Fibroblast of mammary gland (primary cell): ENCODE results near the gene ENTPD6.

Source experiments
- DNase-seq: peaks from one replicate; pipeline ENCODE4 v3.0.0-alpha.2; 2010; ENCODE audit warnings: low read depth
- H3K4me3 ChIP-seq: 2 replicates; pipeline ENCODE4 v1.5.1; 2011; ENCODE audit warnings: low read depth, mild to moderate bottlenecking, low read length, moderate library complexity; ENCODE audit not compliant: control insufficient read depth
- CTCF ChIP-seq: conservative IDR thresholded peaks from 2 replicates; pipeline ENCODE4 v1.5.1; 2011; ENCODE audit warnings: low read depth, low read length, inconsistent platforms; ENCODE audit not compliant: control insufficient read depth, insufficient read depth

Gene ENTPD6

GRCh38 chr20:25270829-25271251 is 75.3 kb downstream of the ENTPD6 start:
- TF ChIP-seq CTCF = no peak
- no peak for DNase-seq
- no peak overlapping the region for H3K4me3 ChIP-seq

DNA sequence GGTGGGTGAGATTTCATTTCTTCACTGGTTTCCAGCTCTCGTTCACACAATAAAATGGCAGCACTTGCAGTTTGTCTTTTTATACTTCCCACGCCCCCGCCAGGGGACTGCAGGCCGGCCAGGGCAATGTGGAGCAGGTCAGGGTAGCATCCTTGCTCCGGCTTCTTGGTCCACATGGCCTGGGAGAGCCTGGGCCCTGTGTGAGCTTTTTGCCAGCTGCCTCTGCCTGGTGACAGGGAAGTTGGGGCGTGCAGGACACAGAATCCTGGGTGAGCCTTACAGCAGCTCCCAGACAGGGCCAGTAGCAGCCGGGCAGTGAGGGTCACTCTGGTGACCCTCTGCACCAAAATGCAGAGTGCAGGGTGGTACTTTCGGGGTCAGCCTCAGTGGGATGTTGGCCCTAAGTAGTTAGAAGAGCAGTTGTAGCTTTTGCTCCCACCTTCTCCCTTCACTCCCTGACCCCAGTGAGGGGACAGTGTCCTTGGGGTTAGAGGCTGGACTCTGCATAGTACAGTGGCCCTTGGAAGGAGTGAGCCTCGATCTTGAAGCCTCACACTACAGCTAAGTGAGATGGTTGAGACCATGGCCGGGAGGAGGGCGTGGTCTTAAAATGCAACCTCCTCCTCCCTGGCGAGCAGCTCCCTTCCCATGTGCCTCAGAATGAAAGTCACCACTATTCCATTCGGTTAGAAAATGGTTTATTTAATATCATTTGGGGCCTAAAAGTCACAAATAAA is 76.1 kb downstream of the ENTPD6 start:
- no peak overlapping the region for H3K4me3 ChIP-seq
- no peak for TF ChIP-seq CTCF
- no peak for DNase-seq

GRCh38 chr20:25272223-25273000 is 76.9 kb downstream of the ENTPD6 start:
- no peak overlapping the region for H3K4me3 ChIP-seq
- TF ChIP-seq CTCF = no peak
- peak; percentile 29 for DNase-seq

DNA sequence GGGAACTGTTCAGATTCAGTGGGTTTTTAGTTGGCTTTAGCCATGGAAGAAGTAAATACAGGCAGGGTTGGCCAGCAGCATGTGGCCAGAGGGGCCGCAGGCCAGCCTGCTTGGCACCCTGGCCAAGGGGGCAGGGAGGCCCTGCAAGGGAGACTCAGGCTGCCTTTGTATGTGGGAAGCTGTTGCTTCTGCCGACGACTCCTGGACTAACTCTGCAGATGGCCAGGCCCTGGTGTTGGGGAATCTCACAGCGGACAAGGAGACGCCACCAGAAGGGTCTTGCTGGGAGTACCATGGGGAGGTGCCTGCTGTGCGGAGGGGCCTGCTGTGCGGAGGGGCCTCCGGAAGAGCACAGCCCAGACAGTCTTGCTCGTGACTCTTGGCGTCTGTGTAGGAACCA is 77.5 kb downstream of the ENTPD6 start:
- DNase-seq = no peak
- TF ChIP-seq CTCF = no peak
- no peak overlapping the region for H3K4me3 ChIP-seq

GRCh38 chr20:25273541-25274358 is 78.2 kb downstream of the ENTPD6 start:
- TF ChIP-seq CTCF = no peak
- no peak for DNase-seq
- no peak overlapping the region for H3K4me3 ChIP-seq

- no peak for TF ChIP-seq CTCF
- no peak overlapping the region for H3K4me3 ChIP-seq
- no peak for DNase-seq
Observed at GRCh38 chr20:25274481-25274880, 79.0 kb downstream of the ENTPD6 start.
